Measurements from ENCODE around the gene ACSL1. TPM values are rescaled to one million over a fixed set of nuclear protein-coding genes. Genes with fewer than 3 reads are reported as not detected.

The ACSL1 gene
- total and polyA plus RNA-seq, 2 experiments from 2014 or later, result 6.2 to 13.1 TPM

DNA sequence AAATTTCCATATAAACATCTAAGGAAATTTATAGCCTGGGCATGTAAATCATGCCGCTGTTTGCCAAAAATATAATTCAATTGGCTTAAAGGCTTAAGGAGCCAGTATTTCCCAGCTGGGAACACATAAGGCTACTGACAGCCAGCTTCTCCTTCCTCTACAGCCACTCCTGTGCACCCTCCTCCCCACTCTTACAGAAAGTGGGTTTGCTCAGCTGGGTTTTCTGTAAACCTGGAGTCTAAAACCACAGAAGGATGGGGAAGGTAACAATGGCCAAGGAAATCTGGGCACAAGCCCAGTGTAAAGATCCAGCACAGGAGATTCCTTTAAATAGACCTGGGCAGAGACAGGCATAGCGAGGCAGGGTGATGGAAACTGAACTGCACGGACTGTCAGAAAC, 18.5 kb downstream of the ACSL1 start (continued):
- TF ChIP-seq, protein P1, sequence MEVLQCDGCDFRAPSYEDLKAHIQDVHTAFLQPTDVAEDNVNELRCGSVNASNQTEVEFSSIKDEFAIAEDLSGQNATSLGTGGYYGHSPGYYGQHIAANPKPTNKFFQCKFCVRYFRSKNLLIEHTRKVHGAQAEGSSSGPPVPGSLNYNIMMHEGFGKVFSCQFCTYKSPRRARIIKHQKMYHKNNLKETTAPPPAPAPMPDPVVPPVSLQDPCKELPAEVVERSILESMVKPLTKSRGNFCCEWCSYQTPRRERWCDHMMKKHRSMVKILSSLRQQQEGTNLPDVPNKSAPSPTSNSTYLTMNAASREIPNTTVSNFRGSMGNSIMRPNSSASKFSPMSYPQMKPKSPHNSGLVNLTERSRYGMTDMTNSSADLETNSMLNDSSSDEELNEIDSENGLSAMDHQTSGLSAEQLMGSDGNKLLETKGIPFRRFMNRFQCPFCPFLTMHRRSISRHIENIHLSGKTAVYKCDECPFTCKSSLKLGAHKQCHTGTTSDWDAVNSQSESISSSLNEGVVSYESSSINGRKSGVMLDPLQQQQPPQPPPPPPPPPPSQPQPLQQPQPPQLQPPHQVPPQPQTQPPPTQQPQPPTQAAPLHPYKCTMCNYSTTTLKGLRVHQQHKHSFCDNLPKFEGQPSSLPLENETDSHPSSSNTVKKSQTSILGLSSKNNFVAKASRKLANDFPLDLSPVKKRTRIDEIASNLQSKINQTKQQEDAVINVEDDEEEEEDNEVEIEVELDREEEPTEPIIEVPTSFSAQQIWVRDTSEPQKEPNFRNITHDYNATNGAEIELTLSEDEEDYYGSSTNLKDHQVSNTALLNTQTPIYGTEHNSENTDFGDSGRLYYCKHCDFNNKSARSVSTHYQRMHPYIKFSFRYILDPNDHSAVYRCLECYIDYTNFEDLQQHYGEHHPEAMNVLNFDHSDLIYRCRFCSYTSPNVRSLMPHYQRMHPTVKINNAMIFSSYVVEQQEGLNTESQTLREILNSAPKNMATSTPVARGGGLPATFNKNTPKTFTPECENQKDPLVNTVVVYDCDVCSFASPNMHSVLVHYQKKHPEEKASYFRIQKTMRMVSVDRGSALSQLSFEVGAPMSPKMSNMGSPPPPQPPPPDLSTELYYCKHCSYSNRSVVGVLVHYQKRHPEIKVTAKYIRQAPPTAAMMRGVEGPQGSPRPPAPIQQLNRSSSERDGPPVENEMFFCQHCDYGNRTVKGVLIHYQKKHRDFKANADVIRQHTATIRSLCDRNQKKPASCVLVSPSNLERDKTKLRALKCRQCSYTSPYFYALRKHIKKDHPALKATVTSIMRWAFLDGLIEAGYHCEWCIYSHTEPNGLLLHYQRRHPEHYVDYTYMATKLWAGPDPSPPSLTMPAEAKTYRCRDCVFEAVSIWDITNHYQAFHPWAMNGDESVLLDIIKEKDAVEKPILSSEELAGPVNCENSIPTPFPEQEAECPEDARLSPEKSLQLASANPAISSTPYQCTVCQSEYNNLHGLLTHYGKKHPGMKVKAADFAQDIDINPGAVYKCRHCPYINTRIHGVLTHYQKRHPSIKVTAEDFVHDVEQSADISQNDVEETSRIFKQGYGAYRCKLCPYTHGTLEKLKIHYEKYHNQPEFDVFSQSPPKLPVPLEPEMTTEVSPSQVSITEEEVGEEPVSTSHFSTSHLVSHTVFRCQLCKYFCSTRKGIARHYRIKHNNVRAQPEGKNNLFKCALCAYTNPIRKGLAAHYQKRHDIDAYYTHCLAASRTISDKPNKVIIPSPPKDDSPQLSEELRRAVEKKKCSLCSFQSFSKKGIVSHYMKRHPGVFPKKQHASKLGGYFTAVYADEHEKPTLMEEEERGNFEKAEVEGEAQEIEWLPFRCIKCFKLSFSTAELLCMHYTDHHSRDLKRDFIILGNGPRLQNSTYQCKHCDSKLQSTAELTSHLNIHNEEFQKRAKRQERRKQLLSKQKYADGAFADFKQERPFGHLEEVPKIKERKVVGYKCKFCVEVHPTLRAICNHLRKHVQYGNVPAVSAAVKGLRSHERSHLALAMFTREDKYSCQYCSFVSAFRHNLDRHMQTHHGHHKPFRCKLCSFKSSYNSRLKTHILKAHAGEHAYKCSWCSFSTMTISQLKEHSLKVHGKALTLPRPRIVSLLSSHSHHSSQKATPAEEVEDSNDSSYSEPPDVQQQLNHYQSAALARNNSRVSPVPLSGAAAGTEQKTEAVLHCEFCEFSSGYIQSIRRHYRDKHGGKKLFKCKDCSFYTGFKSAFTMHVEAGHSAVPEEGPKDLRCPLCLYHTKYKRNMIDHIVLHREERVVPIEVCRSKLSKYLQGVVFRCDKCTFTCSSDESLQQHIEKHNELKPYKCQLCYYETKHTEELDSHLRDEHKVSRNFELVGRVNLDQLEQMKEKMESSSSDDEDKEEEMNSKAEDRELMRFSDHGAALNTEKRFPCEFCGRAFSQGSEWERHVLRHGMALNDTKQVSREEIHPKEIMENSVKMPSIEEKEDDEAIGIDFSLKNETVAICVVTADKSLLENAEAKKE (CRISPR knock-in tag; IDR thresholded peaks at IDR 0.05), result no peak

DNA sequence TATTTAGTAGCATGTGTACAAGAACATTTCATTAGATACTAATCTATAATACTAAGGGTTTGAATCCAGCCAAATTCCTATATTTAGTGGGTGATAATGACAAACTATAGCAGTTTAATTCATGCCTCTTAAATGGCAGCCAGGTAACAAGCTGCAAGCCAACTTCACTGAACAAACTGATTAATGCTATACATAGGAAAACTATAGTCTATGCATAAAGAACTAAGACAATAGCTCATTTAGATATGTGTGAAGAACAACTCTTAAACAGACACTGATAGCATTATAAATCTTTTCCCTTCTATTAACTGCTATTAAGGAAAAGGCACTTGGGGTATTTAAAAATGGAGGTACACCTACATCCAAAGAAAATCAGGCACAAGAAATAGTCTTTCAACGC, 19.1 kb downstream of the ACSL1 start:
- Histone ChIP-seq H3K4me2 (no peak overlapping the region), H3K27me3 (ENCODE audit: insufficient read depth) (no peaks in the 10 kb centered on the region), H3F3A (replicated peaks; ENCODE audit: low read depth) (no peaks in the 10 kb centered on the region), H2AFZ (no peak overlapping the region), H3K4me3 (no peak overlapping the region), H4K20me1 (replicated peaks; ENCODE audit: insufficient read depth) (no peaks in the 10 kb centered on the region), H3K4me1 (ENCODE audit: insufficient read depth) (peaks cover 15% of the 10 kb centered on the region), H3K79me2 (replicated peaks; ENCODE audit: insufficient read depth) (no peaks in the 10 kb centered on the region), H3K27ac (ENCODE audit: low read depth) (no peak overlapping the region), H3K36me3 (ENCODE audit: insufficient read depth) (no peaks in the 10 kb centered on the region), H3K9me2 (ENCODE audit: insufficient read depth) (no peaks in the 10 kb centered on the region)
- no peak for ATAC-seq
- H3K36me3 Mint-ChIP-seq (ENCODE audit: low read depth), result no peaks in the 10 kb centered on the region
- no peaks in the 10 kb centered on the region for H3K9me3 Mint-ChIP-seq
- H3K27me3 Mint-ChIP-seq (ENCODE audit: insufficient read depth, low read depth, poor library complexity), result peaks cover 5% of the 10 kb centered on the region
- peaks cover 31% of the 10 kb centered on the region for H3K4me1 Mint-ChIP-seq
- no peak overlapping the region for H3K4me3 Mint-ChIP-seq
- H3K27ac Mint-ChIP-seq, result no peak overlapping the region
- DNase-seq (ENCODE audit: low spot score), result no peak
- TF ChIP-seq POLR2AphosphoS5 (IDR thresholded peaks at IDR 0.05; ENCODE audit: low read depth), result no peak
- TF ChIP-seq EZH2 (IDR thresholded peaks at IDR 0.05; ENCODE audit: low read depth, unreplicated experiment), result no peak
- TF ChIP-seq, protein P2, sequence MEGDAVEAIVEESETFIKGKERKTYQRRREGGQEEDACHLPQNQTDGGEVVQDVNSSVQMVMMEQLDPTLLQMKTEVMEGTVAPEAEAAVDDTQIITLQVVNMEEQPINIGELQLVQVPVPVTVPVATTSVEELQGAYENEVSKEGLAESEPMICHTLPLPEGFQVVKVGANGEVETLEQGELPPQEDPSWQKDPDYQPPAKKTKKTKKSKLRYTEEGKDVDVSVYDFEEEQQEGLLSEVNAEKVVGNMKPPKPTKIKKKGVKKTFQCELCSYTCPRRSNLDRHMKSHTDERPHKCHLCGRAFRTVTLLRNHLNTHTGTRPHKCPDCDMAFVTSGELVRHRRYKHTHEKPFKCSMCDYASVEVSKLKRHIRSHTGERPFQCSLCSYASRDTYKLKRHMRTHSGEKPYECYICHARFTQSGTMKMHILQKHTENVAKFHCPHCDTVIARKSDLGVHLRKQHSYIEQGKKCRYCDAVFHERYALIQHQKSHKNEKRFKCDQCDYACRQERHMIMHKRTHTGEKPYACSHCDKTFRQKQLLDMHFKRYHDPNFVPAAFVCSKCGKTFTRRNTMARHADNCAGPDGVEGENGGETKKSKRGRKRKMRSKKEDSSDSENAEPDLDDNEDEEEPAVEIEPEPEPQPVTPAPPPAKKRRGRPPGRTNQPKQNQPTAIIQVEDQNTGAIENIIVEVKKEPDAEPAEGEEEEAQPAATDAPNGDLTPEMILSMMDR (conservative IDR thresholded peaks at IDR 0.05; ENCODE audit: low read depth in 2 of 2), result no peak
- TF ChIP-seq, protein P3, sequence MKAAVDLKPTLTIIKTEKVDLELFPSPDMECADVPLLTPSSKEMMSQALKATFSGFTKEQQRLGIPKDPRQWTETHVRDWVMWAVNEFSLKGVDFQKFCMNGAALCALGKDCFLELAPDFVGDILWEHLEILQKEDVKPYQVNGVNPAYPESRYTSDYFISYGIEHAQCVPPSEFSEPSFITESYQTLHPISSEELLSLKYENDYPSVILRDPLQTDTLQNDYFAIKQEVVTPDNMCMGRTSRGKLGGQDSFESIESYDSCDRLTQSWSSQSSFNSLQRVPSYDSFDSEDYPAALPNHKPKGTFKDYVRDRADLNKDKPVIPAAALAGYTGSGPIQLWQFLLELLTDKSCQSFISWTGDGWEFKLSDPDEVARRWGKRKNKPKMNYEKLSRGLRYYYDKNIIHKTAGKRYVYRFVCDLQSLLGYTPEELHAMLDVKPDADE (IDR thresholded peaks at IDR 0.05), result no peak
- no peak for TF ChIP-seq JUNB (IDR thresholded peaks at IDR 0.05; ENCODE audit: unreplicated experiment)
- no peak for TF ChIP-seq CREB1 (CRISPR knock-in tag; IDR thresholded peaks at IDR 0.05; ENCODE audit: low read depth)
- no peak for TF ChIP-seq ZNF114 (CRISPR knock-in tag; IDR thresholded peaks at IDR 0.05)
- TF ChIP-seq NANOG (IDR thresholded peaks at IDR 0.05; ENCODE audit: borderline replicate concordance), result no peak
- TF ChIP-seq STAT1 (IDR thresholded peaks at IDR 0.05; ENCODE audit: unreplicated experiment), result no peak
- no peak for TF ChIP-seq ZNF331 (CRISPR knock-in tag; IDR thresholded peaks at IDR 0.05; ENCODE audit: low read depth)

Data from GM23338 (cell line).